Pancreas (tissue), 10 donors: Measurements from ENCODE around the gene LRBA. TPM values are rescaled to one million over a fixed set of nuclear protein-coding genes. Genes with fewer than 3 reads are reported as not detected.

Experiments
- ATAC-seq, 4 donors: fragments of 200-7000 bp; cut with Tn5 transposase; one replicate each; pipeline versions ENCODE4 v1.8.0 to v1.9.1; 2020; ENCODE audit warnings: mild to moderate bottlenecking in 4 of 4, moderate library complexity in 4 of 4
- DNase-seq, 6 donors: peaks; one replicate each; pipeline ENCODE4 v3.0.0-alpha.2; 2020
- FAIRE-seq: peaks from 2 replicates; lab custom pipeline; 2012; peaks lifted over from hg19 to GRCh38; lab: Jason Lieb, UNC
- H3K27ac ChIP-seq, 4 donors: fragments of 200-600 bp; sonication (generic); 1 replicate in 3 of 4; 2 replicates in 1 of 4; pipeline versions ENCODE4 v1.5.0 to v1.8.0; 2020
- H3K27me3 ChIP-seq, 4 donors: fragments of 200-600 bp; one replicate each; pipeline ENCODE4 v1.8.0; 2021
- H3K36me3 ChIP-seq, 3 donors: fragments of 200-600 bp; sonication (generic) in 1 of 3; one replicate each; pipeline versions ENCODE4 v1.5.0 to v1.8.0; 2020 to 2021
- H3K4me1 ChIP-seq, 3 donors: fragments of 200-600 bp; one replicate each; pipeline ENCODE4 v1.8.0; 2021
- H3K4me3 ChIP-seq, 4 donors: fragments of 200-600 bp; sonication (generic) in 2 of 4; one replicate each; pipeline versions ENCODE4 v1.5.0 to v1.8.0; 2020 to 2021
- H3K9me3 ChIP-seq, 4 donors: fragments of 200-600 bp; one replicate each; pipeline ENCODE4 v1.8.0; 2021
- WGBS, 2 donors: extraction: QIAGEN DNeasy Blood & Tissue Kit; methylation state at CpG; one replicate each; pipeline ENCODE4 v1.1.7; 2013; 5-methylcytosine and 5-hydroxymethylcytosine counted together
- intact Hi-C, 3 donors: fragments of 100-400 bp; cut with DNase I; formaldehyde crosslinking; loops; one replicate each; pipeline versions ENCODE4 v1.11.1 to v1.14.2; 2022
- polyA plus RNA-seq, 2 donors: library from polyadenylated mRNA; stranded (reverse); fragments of 200-250 nt; gene quantifications; one replicate each; pipeline ENCODE4 v1.2.3, GENCODE V29; 2013
- total RNA-seq, 6 donors: library from RNA; stranded (reverse); fragmentation: NEBNext Ultra II Directional in 4 of 6; extraction: Animal tissue kit (Norgen Biotek cat#: 25700) in 4 of 6; gene quantifications; one replicate each; pipeline versions ENCODE4 v1.2.1 to v1.2.4, GENCODE V29; 2021 to 2023
- TF ChIP-seq, protein P1 (sequence below), 4 donors: fragments of 200-600 bp; sonication (generic) in 3 of 4; IDR thresholded peaks; one replicate each; pipeline versions ENCODE4 v1.5.0 to v1.8.0; 2021; ENCODE audit warnings: antibody characterized with exemption in 4 of 4
- donor health status: healthy with polysubstance abuse.
- donor health status: DM: no; HTN: no; CAD: no; lungs with moderate emphysema.
- donor health status: DM: no; HTN: no; CAD: no.
- donor health status: control.
- donor health status: control.
- donor health status: Bipolar disorder and iron deficiency.
- donor health status: DM: yes; HTN: yes; CAD: no.
- donor health status: DM: no; HTN: no; CAD: no.
- donor health status: DM: no; HTN: no; CAD: no.
- donor health status: DM: yes; HTN: yes; CAD: no.

The LRBA gene
- total and polyA plus RNA-seq, 8 donors = 6.6 to 35.3 (median 22.3) TPM

DNA sequence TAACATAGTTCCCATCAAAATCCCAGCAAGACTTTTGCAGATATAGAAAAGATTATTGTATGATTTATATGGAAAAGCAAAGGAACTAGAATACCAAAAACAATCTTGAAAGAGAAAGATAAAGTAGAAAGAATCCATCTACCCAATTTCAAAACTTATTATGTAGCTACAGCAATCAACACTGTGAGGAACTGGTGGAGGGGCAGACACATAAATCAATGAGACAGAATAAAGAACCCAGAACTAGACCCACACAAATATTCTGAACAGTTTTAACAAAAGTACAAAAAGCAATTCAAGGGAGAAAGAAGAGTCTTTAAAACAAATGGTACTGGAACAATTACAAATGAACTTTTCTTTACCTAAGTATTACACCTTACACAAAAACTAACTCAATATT lies 67.0 kb downstream of the LRBA start:
- Histone ChIP-seq H3K36me3 (no peaks in the 10 kb centered on the region), H3K4me3 (no peak overlapping the region), H3K27me3 (no peaks in the 10 kb centered on the region), H3K27ac (no peak overlapping the region), H3K4me1 (peaks cover 0 to 10% (median 4%) of the 10 kb centered on the region in 3 donors), H3K9me3 (no peaks in the 10 kb centered on the region)
- ATAC-seq (no peak), FAIRE-seq (no peak), DNase-seq (no peak)
- intact Hi-C loops = no loop called here
- TF ChIP-seq, protein P1, sequence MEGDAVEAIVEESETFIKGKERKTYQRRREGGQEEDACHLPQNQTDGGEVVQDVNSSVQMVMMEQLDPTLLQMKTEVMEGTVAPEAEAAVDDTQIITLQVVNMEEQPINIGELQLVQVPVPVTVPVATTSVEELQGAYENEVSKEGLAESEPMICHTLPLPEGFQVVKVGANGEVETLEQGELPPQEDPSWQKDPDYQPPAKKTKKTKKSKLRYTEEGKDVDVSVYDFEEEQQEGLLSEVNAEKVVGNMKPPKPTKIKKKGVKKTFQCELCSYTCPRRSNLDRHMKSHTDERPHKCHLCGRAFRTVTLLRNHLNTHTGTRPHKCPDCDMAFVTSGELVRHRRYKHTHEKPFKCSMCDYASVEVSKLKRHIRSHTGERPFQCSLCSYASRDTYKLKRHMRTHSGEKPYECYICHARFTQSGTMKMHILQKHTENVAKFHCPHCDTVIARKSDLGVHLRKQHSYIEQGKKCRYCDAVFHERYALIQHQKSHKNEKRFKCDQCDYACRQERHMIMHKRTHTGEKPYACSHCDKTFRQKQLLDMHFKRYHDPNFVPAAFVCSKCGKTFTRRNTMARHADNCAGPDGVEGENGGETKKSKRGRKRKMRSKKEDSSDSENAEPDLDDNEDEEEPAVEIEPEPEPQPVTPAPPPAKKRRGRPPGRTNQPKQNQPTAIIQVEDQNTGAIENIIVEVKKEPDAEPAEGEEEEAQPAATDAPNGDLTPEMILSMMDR (IDR thresholded peaks at IDR 0.05) = no peak

GRCh38 chr4:150944660-150945059 lies 70.4 kb downstream of the LRBA start:
- DNase-seq = no peak
- no peak overlapping the region for H3K27ac ChIP-seq
- no peak for ATAC-seq
- H3K9me3 ChIP-seq = no peaks in the 10 kb centered on the region
- FAIRE-seq = no peak
- H3K27me3 ChIP-seq = no peaks in the 10 kb centered on the region
- H3K36me3 ChIP-seq = no peaks in the 10 kb centered on the region
- intact Hi-C loops = no loop called here
- TF ChIP-seq, protein P1 (IDR thresholded peaks at IDR 0.05) = no peak
- WGBS, 2 donors = 90 to 95% methylated on average over 6 of the region's 6 CpGs
- no peak overlapping the region for H3K4me3 ChIP-seq
- peaks cover 0 to 7% (median 2%) of the 10 kb centered on the region in 3 donors for H3K4me1 ChIP-seq

GRCh38 chr4:150943818-150944217 lies 71.3 kb downstream of the LRBA start:
- H3K4me1 ChIP-seq = peaks cover 0 to 7% (median 2%) of the 10 kb centered on the region in 3 donors
- H3K36me3 ChIP-seq = no peaks in the 10 kb centered on the region
- intact Hi-C loops = no loop called here
- no peaks in the 10 kb centered on the region for H3K27me3 ChIP-seq
- no peak for DNase-seq
- no peak overlapping the region for H3K27ac ChIP-seq
- FAIRE-seq = no peak
- no peaks in the 10 kb centered on the region for H3K9me3 ChIP-seq
- TF ChIP-seq, protein P1 (IDR thresholded peaks at IDR 0.05) = no peak
- ATAC-seq = no peak
- 79 to 86% methylated on average over 2 of the region's 2 CpGs for WGBS, 2 donors
- no peak overlapping the region for H3K4me3 ChIP-seq

DNA sequence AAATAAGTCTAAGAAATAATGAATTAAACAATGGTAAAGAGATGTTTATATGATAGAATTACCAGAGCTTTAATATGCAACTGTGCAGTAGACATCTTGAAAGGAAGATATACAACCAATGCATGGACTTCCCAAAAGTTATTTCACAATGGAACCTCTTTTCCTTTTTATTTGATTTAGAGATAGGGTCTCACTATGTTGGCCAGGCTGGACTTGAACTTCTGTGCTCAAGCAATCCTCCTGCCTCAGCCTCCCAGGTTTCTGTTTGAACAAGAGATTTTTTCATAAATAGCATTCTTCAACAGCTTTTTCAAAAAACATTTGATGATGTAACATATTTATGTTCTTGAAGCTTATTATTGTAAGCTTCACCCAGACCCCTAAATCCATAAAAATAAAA lies 72.0 kb downstream of the LRBA start:
- FAIRE-seq (no peak), DNase-seq (no peak), ATAC-seq (no peak)
- H3K9me3 ChIP-seq = no peaks in the 10 kb centered on the region
- H3K27me3 ChIP-seq = no peaks in the 10 kb centered on the region
- H3K4me3 ChIP-seq = no peak overlapping the region
- TF ChIP-seq, protein P1 (IDR thresholded peaks at IDR 0.05) = no peak
- intact Hi-C loops = no loop called here
- no peaks in the 10 kb centered on the region for H3K36me3 ChIP-seq
- H3K4me1 ChIP-seq = peaks cover 0 to 7% (median 2%) of the 10 kb centered on the region in 3 donors
- H3K27ac ChIP-seq = no peak overlapping the region

- no peaks in the 10 kb centered on the region for H3K36me3 ChIP-seq
- no peak for DNase-seq
- FAIRE-seq = no peak
- H3K9me3 ChIP-seq = no peaks in the 10 kb centered on the region
- no peak overlapping the region for H3K27ac ChIP-seq
- H3K27me3 ChIP-seq = no peaks in the 10 kb centered on the region
- H3K4me3 ChIP-seq = no peak overlapping the region
- no peak for ATAC-seq
- TF ChIP-seq, protein P1 (IDR thresholded peaks at IDR 0.05) = no peak
- H3K4me1 ChIP-seq = peaks cover 0 to 7% (median 2%) of the 10 kb centered on the region in 3 donors
- intact Hi-C loops = no loop called here
These were observed 72.5 kb downstream of the LRBA start for GRCh38 chr4:150942539-150942938.
